HFF-Myc (cell line): ENCODE measurements around the gene SLC51A.

ENCODE experiments used
- DNase-seq: peaks from one replicate; pipeline ENCODE4 v3.0.0-alpha.2; 2011; ENCODE audit warnings: low read depth; ENCODE audit errors: extremely low read depth
- H3K4me3 ChIP-seq: replicated peaks from 2 replicates; pipeline ENCODE4 v1.5.1; 2011; ENCODE audit warnings: low read depth, mild to moderate bottlenecking, control low read depth, low read length
- TF ChIP-seq, protein P1 (sequence below): IDR thresholded peaks from 2 replicates; pipeline ENCODE4 v1.5.1; 2012; ENCODE audit warnings: mild to moderate bottlenecking, low read depth, low read length, control low read depth; ENCODE audit errors: missing control alignments

The SLC51A gene

DNA sequence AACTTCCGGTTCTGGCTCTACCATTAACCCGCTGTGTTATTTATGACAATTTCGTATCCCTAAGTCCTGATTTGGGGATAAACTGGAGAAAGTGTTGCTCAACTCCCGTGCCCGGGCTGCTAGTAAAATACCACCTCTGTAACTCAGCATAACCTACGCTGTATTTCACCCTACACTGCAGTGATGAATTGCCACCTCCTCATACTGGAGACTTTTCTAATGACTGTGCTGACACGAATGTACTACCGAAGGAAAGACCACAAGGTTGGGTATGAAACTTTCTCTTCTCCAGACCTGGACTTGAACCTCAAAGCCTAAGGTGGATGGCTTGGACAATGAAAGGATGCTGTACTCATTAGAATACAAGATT is 16.5 kb downstream of the SLC51A start:
- TF ChIP-seq, protein P1, sequence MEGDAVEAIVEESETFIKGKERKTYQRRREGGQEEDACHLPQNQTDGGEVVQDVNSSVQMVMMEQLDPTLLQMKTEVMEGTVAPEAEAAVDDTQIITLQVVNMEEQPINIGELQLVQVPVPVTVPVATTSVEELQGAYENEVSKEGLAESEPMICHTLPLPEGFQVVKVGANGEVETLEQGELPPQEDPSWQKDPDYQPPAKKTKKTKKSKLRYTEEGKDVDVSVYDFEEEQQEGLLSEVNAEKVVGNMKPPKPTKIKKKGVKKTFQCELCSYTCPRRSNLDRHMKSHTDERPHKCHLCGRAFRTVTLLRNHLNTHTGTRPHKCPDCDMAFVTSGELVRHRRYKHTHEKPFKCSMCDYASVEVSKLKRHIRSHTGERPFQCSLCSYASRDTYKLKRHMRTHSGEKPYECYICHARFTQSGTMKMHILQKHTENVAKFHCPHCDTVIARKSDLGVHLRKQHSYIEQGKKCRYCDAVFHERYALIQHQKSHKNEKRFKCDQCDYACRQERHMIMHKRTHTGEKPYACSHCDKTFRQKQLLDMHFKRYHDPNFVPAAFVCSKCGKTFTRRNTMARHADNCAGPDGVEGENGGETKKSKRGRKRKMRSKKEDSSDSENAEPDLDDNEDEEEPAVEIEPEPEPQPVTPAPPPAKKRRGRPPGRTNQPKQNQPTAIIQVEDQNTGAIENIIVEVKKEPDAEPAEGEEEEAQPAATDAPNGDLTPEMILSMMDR: no peak
- no peak overlapping the region for H3K4me3 ChIP-seq
- DNase-seq: no peak

DNA sequence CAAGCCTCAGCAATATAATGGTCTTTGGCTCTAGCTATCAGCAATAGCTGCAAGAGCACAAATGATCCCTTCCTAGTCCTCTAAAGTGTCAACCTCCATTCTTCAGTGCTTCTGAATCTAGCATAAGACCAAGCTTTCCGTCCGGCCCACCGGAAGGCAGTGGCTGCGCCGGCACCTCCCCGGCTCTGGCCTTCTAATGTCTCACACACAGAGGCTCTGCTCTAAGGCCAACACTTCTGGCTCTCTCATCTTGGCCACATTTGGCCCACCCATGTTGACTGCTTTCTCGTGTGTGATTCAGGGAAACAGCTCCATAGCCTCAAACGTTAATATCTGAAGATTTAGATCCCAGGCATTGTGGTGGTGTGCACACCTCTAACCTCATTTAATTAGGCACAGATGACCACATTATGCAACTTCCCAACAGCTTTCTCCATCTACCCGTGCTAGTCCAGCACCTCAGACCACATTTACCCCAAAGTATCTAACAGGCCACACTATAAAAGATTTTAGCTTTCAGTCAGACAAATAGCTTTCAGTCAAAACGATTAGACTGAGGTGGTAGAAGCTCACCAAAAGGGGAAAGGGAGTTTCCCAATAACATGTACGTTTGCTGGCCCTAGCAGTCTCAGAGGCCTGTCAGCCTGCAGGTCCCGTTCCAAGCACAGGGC is 19.3 kb downstream of the SLC51A start:
- TF ChIP-seq, protein P1: no peak
- DNase-seq: no peak
- no peak overlapping the region for H3K4me3 ChIP-seq

DNA sequence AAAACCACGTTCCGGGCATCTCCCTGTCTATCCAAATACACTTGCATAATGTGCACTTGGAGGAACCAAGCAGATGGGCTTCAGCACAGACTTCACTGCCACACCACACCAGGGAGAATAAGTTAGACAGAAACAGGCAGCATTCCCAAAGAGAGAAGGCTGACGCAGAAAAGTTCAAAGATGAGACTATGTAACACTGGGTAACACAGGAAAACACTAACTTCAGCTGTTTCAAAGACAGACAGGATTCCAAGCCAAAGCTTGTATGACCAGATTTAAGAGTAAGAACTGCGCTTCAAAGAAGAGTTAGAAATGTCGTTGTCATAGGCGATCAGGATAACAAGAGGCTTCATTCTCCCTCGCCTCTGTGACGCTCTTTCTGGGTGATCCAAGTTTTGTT is 19.9 kb downstream of the SLC51A start:
- TF ChIP-seq, protein P1: no peak
- no peak overlapping the region for H3K4me3 ChIP-seq

DNA sequence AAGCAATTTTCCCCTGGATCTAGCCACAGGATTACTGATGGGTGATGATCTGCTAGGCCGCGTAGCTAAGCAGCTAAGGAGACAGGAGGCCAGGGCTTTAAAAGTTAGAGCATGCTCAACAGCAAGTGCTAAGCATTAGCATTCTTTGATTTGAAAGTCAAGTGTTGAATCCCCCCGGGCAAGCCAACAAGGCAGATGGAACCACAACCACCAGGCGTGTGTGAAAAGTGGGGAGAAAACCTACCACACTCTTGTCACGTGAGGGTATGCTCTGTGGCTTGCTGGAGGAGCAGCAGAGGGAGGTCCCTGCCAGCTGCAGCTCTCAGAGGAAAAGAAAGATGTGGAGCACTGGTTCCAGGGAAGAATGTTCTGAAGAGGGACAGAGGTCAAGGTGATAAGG is 20.9 kb downstream of the SLC51A start:
- no peak overlapping the region for H3K4me3 ChIP-seq
- TF ChIP-seq, protein P1: no peak
- no peak for DNase-seq

More for the DNA sequence above, 19.9 kb downstream of the SLC51A start:
- no peak for DNase-seq

DNA sequence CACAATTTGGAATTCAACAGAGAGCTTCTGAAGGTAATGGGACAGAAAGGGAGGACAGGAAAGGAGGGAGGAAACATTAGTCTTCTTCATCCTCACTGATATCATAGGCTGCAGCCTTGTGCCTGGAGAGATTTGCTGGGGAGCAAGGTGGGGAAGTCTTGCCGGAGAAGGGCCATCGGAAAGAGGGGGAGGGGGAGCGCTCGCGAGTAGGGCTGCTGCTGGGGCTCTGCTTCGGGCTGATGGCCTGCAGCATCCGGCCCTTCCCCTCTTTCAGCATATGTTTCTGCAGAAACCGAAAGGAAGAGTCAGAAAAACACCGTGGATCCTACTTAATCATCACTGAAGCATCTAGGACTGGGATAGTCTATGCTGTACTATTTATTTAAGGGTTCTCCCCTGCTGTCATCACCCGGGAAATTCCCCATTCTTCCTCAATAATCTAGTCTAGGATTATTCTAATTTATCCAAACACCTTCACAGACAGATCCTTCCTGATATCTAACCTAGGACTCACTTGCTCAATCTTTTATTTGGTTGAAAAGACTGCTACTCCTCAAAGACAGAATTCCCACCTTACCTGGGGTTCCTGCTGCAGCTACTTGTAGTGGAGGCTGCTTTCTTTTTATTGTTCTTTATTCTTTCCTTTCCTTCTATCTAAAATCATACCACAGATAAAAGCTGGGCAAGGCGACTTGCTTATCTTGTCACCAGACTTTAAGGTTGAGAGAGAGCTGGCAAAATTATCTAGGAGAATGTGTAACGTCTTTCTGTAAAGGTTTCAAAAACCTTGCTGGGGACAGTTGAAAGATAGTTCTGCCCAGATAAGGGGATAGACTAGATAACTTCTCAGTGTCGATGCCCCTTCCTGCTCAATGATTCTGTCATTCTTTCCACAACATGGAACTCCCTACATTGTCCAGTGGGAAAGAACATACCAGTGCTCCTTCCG is 22.6 kb downstream of the SLC51A start:
- H3K4me3 ChIP-seq: no peak overlapping the region
- no peak for DNase-seq
- TF ChIP-seq, protein P1: no peak

DNA sequence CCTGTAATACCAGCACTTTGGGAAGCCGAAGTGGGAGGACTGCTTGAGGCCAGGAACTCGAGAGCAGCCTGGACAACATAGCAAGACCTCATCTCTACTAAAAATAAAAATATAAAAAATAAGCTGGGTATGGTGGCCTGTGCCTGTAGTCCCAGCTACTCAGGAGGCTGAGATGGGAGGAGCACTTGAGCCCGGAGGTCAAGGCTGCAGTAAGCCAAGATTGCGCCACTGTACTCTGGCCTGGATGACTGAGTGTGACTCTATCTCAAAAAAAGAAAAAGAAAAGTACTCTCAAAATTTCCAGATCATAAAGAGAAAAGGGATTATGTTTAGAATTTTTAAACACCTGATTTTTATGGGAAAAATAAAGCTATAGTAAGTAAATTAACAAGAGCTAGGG is 24.1 kb downstream of the SLC51A start:
- DNase-seq: no peak
- TF ChIP-seq, protein P1: no peak
- no peak overlapping the region for H3K4me3 ChIP-seq
